HG03571 (cell line): ENCODE data around the gene FARP1.
"Not testable (repeated sequence)": the region's sequence is repeated elsewhere in the genome, so short reads cannot be mapped to it uniquely, and the experiment has no call there.

Experiments used
- ATAC-seq: cut with Tn5 transposase; IDR thresholded peaks from one replicate; pipeline ENCODE4 v1.9.1; 2021; ENCODE audit not compliant: unreplicated experiment

Gene FARP1

GRCh38 chr13:98222081-98222554, 79.2 kb downstream of the FARP1 start:
- ATAC-seq, result no peak

GRCh38 chr13:98222816-98223215, 79.9 kb downstream of the FARP1 start:
- no peak for ATAC-seq

DNA sequence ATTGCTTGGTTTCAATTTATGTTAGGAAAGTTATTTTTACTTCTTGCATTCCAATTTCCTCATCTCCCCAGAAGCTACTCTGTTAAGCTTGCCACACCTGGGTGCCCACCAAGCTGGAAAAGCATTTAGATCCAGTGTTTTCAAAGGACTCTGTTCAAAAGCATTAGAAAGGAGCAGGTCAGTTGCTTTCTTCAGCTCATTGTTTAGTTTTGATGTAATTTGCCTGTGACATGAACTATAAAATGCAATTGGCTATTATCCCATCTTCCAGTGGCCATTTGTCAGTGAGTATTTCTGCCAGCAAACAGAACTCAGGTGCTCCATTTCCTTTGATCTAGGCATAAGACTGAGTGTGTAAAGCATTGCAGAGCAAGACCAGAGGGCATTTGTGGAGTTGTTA, 80.8 kb downstream of the FARP1 start:
- no peak for ATAC-seq

DNA sequence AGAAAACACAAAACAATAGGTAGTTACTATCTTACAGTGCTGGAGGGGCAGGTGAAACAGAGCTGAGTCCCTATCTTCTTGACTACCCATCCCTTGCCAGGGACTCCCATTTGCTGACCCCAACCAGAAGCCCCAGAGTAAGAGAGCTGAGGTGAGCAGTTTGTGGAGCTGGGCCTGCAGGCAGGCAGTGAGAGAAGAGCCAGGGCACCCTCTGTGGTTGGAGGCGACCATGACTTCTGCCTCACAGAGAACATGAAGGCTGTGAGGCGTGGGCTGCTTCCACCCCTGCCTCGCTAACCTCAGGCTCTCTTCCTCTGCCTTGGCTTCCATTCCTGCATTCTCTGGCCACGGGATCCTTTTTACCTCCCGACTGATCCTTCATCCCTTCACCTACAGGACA, 81.7 kb downstream of the FARP1 start:
- no peak for ATAC-seq

GRCh38 chr13:98225036-98225940, 82.4 kb downstream of the FARP1 start:
- no peak for ATAC-seq

DNA sequence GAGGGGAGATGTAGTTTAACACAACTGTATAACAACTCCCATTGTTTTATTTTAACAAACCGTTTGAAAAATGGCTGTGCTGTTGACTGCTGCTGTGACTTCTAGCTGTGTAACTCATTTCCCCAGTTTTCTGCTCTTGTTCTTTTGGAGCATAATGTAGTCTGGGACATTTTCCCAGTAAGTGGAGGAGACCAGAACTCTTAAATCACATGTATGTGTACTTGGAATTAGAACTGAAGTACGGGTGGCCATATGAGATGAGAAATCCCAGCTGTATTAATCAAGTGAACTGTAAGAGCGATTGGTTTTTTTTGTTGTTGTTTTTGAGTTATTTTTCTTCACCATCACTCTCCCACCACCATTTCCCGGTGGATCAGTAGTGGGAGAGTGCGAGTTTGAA, 83.6 kb downstream of the FARP1 start:
- no peak for ATAC-seq

- ATAC-seq, result no peak
These were observed 85.9 kb downstream of the FARP1 start for GRCh38 chr13:98228661-98229341.

DNA sequence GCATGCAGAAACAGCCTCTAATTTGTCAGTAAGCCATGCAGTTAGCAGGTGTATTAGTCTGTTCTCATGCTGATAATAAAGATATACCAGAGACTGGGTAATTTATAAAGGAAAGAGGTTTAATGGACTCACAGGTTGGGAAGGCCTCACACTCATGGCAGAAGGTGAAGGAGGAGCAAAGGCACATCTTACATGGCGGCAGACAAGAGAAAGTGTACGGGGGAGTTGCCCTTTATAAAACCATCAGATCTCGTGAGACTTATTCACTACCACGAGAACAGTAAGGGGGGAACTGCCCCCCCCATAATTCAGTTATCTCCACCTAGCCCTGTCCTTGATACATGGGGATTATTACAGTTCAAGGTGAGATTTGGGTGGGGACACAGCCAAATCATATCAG, 87.9 kb downstream of the FARP1 start:
- ATAC-seq, result not testable (repeated sequence)

DNA sequence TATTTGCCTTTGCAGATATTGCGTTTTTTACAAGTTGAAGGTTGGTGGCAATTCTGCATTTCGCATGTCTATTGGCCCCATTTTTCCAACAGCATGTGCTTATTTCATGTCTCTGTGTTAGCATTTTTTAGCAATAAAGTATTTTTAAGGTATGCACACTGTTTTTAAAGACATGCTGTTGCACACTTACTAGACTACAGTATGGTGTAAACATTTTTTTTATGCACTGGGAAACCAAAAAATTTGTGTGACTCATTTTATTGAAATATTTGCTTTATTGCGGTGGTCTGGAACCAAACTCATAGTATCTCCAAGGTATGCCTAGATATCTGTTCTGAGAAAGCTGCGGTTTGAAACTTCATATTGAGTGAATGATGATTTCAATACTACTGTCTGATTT, 89.6 kb downstream of the FARP1 start:
- no peak for ATAC-seq

DNA sequence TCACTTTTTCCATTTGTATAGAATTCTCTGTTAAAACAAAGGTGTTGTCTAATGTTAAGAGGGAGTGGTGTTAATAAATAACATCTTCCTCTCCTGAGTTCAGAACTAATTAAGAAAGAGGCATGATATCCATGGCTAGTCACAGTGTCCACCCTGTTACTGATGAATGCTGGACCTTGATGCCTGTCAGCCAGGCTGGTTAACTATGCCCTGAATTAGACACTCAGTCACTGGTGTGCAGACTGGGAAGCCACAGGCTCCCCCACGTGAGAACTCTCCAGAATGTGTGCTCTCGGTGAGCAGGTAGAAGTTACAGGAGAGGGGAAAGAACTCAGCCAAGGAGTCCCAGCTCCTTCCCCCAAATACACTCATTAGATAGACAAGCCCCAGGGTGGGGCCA, 90.2 kb downstream of the FARP1 start:
- ATAC-seq, result no peak

DNA sequence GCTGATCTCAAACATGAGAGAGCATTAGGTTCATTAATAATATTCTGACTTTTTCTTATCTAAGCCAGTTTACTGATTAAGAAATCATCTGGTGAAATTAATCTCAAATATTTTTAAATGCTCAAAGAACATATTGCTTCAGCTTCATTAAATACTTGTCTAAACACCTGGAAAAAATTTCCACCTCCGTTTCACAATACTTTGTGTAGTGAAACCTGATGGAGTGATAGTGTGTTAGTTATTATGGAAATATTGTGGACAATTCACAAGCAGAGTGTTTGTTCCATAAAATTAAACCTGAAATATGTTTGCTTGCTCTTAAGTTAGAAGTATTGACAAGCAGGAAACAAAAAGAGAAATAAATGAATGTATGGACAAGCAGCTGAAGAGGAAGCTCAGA, 91.5 kb downstream of the FARP1 start:
- ATAC-seq, result no peak

GRCh38 chr13:98236197-98236596, 93.3 kb downstream of the FARP1 start:
- ATAC-seq, result no peak

DNA sequence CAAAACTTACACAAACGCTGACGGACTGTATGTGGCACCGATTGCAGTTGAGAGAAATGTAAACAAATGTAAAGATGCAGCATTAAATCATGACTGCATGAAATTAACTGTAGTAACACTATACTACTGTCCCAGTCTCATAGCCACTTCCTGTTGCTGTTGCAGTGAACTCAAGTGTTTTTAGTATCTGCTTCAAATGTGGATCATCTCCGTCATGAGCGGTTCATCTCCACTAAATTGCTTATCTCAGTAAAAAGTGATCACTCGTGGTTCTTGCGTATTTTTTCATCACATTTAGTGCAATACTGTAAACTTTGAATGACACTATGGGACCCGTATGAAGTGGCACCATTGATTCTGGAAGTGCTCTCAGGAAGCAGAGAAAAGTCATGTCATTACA, 94.4 kb downstream of the FARP1 start:
- no peak for ATAC-seq

GRCh38 chr13:98239162-98240076, 96.5 kb downstream of the FARP1 start:
- no peak for ATAC-seq

DNA sequence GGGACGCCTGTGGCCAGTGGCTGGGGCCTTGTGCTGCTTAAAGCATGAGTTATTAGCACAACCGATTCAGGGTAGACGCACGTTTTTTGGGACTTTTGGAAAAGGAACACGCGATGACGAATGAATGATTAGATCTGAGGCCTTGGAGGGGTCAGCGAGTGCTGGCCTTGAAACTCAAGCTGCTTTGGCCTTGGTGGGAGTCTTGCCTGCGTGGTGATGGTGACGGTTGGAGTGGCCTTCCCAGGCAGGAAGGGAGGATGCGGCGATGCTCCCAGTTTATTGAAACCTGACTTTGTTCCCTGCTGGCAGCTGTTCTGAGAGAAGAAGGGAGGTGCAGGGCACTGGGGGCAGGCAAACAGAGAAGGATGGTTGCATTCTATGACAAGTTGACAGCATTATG, 97.2 kb downstream of the FARP1 start:
- ATAC-seq, result no peak

DNA sequence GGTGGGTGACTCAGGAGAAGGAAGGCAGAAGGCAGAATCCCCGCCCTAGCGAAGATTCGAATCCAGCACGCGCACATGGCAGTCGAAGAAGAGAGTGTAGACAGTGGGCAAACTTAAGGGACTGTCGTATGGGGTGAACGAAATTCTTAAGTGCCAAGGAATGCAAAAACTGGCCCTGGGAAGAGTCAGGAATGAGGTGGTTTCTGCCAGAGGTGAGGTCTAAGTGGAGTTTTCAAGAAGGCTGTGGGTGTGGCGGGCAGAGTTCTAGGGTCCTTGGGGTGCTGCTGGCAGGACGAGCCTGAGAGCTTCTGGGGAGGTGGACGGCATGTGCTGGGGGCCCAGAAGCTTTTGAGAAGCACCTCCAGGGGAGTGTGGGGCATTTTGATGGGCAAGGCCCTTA, 98.1 kb downstream of the FARP1 start:
- ATAC-seq, result no peak

DNA sequence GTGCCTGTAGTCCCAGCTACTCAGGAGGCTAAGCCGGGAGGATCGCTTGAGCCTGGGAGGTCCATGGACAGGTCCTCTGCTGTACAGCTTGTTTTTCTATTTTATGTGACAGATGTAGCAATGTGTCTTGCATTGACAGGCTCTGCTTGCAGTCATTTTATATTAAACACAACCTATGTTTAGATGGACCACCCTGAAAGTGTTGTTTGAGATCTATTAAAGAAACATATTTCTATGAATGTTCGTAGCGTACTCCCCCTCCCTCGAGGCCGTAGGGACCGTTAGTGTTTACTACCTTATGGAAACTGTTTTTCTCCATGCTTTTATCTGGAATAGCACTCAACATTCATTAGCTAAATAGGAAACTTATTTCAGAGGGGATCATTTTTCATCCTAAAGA, 99.1 kb downstream of the FARP1 start:
- ATAC-seq, result no peak

GRCh38 chr13:98242403-98242802, 99.5 kb downstream of the FARP1 start:
- ATAC-seq, result no peak

- no peak for ATAC-seq
These were observed 101.0 kb downstream of the FARP1 start for GRCh38 chr13:98243929-98244272.

DNA sequence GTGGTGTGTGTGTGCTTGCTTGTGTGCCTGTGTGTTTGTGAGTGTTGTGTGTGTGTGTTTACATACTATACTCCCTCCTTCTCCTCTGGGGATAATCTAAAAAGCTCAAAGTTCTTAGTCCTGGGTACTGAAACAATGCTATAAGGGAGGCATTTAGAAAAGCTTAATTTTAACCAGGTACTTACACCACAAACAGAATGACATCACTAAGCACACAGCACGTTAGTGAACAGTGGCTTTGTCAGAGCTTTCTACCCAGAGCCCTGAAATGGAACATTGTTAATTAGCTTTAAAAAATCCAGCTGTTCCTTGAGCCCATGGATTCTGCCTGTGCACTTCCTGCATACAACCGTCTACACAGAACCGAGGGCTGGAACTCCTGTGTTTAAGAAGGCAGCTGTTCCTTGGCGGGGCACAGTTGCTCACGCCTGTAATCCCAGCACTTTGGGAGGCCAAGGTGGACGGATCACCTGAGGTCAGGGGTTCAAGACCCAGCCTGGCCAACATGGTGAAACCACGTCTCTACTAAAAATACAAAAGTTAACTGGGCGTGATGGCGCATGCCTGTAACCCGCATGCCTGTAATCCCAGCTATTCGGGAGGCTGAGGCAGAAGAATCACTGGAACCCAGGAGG, 103.8 kb downstream of the FARP1 start:
- ATAC-seq, result no peak

DNA sequence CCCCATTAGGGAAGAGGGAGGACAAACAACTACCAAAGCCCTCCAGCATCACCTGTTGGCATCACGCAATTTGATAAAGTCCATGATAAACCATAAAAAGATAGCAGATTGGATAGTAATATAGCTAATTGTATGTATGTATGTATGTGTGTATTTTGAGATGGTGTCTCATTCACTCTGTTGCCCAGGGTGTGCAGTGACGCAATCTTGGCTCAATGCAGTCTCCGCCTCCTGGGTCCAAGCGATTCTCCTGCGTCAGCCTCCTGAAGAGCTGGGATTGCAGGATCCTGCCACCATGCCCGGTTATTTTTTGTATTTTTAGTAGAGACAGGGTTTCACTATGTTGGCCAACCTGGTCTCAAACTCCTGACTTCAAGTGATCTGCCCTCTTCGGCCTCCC, 108.8 kb downstream of the FARP1 start:
- ATAC-seq, result no peak
